Measurements from ENCODE around the gene TSPAN14. TPM values are rescaled to one million over a fixed set of nuclear protein-coding genes. Genes with fewer than 3 reads are reported as not detected.
A peak's percentile ranks its signal among the peaks of the same experiment; 100 is the strongest.

TSPAN14 gene
- total RNA-seq, 1 experiment from 2014 or later = 46.8 TPM

- Histone ChIP-seq H2BK120ac (ENCODE audit: low read depth, low read length, poor library complexity, severe bottlenecking) (no peak overlapping the region), H3K56ac (ENCODE audit: insufficient read length, low read depth, low read length) (no peak overlapping the region), H3T11ph (ENCODE audit: low read length) (no peak overlapping the region), H3K18ac (ENCODE audit: insufficient read length, low read depth, low read length) (no peak overlapping the region), H4K5ac (ENCODE audit: insufficient read length, low read depth, low read length) (no peak overlapping the region), H3K4me1 (ENCODE audit: insufficient read depth, low read length) (peaks cover 27% of the 10 kb centered on the region), H2BK5ac (ENCODE audit: insufficient read length, low read length) (no peak overlapping the region), H2BK15ac (ENCODE audit: low read depth, low read length) (no peak overlapping the region), H3K79me1 (ENCODE audit: insufficient read depth, low read depth, low read length, poor library complexity, severe bottlenecking) (peaks cover 9% of the 10 kb centered on the region), H4K91ac (ENCODE audit: insufficient read length, low read depth, low read length) (no peak overlapping the region), H2BK12ac (ENCODE audit: insufficient read length, low read depth, low read length) (no peak overlapping the region), H2AFZ (ENCODE audit: low read length) (no peak overlapping the region), H3K23ac (ENCODE audit: insufficient read length, low read depth, low read length) (no peak overlapping the region), H2BK20ac (ENCODE audit: low read depth, low read length, poor library complexity, severe bottlenecking) (no peak overlapping the region), H3K79me2 (ENCODE audit: insufficient read depth, low read length) (peaks cover 29% of the 10 kb centered on the region; the same call in 1 of the 2 replicates), H3K9ac (ENCODE audit: extremely low read depth, insufficient read length, low read length) (no peak overlapping the region), H3K9me3 (ENCODE audit: control insufficient read depth, low read depth, low read length) (no peaks in the 10 kb centered on the region), H4K20me1 (ENCODE audit: control insufficient read depth, insufficient read depth, insufficient read length) (peaks cover 9% of the 10 kb centered on the region), H3K27ac (ENCODE audit: insufficient read length, low read depth, low read length) (no peak overlapping the region), H3K14ac (ENCODE audit: insufficient read depth, low read length) (no peak overlapping the region), H2AK5ac (ENCODE audit: insufficient read length, low read length) (no peak overlapping the region), H4K8ac (replicated peaks; ENCODE audit: insufficient read length, low read depth, low read length) (no peak overlapping the region), H3K4ac (ENCODE audit: low read depth, low read length) (no peak overlapping the region), H3K27me3 (ENCODE audit: insufficient read depth, low read length) (no peaks in the 10 kb centered on the region; the same call in 1 of the 2 replicates), H3K4me2 (ENCODE audit: insufficient read depth, insufficient read length, low read length) (no peak overlapping the region), H3K23me2 (ENCODE audit: insufficient read length, low read depth, low read length, poor library complexity, severe bottlenecking) (peaks cover 13% of the 10 kb centered on the region)
- Mint-ChIP-seq H3K4me3 (no peak overlapping the region; a peak in 1 of 5 replicates), H3K4me1 (peaks cover 73 to 77% of the 10 kb centered on the region in 2 experiments), H3K9me3 (no peaks in the 10 kb centered on the region), H3K27ac (peak overlapping the region in 2 of 3 experiments; percentile 4 to 68; a peak in 2 of 7 replicates), H3K36me3 (ENCODE audit: insufficient read depth in 1 of 3, low read depth in 3 of 3) (peaks cover 0 to 2% (median 0%) of the 10 kb centered on the region in 3 experiments; a peak in 2 of 7 replicates), H3K27me3 (ENCODE audit: low read depth) (peaks cover 7% of the 10 kb centered on the region)
- DNase-seq = no peak
- TF ChIP-seq, protein P1, sequence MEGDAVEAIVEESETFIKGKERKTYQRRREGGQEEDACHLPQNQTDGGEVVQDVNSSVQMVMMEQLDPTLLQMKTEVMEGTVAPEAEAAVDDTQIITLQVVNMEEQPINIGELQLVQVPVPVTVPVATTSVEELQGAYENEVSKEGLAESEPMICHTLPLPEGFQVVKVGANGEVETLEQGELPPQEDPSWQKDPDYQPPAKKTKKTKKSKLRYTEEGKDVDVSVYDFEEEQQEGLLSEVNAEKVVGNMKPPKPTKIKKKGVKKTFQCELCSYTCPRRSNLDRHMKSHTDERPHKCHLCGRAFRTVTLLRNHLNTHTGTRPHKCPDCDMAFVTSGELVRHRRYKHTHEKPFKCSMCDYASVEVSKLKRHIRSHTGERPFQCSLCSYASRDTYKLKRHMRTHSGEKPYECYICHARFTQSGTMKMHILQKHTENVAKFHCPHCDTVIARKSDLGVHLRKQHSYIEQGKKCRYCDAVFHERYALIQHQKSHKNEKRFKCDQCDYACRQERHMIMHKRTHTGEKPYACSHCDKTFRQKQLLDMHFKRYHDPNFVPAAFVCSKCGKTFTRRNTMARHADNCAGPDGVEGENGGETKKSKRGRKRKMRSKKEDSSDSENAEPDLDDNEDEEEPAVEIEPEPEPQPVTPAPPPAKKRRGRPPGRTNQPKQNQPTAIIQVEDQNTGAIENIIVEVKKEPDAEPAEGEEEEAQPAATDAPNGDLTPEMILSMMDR (conservative IDR thresholded peaks at IDR 0.05) = no peak
- WGBS (ENCODE audit: extremely low coverage, insufficient read length, low lambda C conversion rate) = no CpG with 5 or more reads among the region's 6 CpGs
These were observed 4.5 kb downstream of the TSPAN14 start for GRCh38 chr10:80458638-80459037.
